GM20431 (cell line): Measurements from ENCODE around the gene RIT2.

Experiments
- in situ Hi-C: fragments of 300-500 bp; cut with MseI, MboI; formaldehyde crosslinking; loops from one replicate; pipeline ENCODE4 v1.15.0; 2020; ENCODE audit warnings: low sequenced_read_pairs; ENCODE audit not compliant: unreplicated experiment

The RIT2 gene

DNA sequence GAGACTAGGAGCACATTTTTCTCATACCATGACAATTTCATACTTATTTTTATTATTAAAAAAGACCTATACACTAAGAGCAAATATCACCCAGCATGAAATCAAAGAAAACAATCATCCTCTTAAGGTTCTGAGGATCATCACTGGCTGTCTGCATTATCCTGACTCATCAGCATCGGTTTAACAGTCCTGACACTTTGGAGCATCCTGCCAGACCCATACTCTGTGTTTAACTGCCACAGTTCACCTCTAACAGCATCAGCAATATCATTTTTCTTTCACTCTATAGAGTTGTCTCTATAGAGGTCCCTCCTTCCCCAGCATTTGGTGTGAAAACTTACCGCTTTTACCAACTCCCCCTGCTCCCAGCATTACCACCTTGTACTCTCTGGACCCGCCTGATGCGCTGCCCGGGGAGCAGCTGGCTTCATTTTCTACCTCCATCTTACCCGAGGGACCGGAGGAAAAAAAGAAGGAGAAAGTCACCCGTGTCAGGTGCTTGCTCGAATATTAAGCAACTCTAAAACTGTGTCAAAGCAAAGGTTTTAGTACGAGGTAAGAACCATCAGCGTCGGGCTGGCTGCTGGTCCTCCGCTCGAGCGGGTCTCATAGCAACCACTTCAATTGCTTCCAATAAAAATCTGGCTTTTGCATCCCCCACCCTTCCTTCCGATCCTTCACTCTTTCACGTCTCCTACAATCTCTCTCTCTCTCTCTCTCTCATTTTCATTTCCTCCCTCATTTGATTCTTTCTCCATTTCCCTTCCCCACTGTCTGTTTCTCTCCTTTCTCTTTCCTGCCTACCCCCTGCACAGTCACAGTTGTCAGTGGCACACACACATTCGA is at the start of gene RIT2:
TSS of gene RIT2 (minus strand) at position 610 of the 846 bp plus-strand sequence.
- in situ Hi-C loops, result no loop called here

DNA sequence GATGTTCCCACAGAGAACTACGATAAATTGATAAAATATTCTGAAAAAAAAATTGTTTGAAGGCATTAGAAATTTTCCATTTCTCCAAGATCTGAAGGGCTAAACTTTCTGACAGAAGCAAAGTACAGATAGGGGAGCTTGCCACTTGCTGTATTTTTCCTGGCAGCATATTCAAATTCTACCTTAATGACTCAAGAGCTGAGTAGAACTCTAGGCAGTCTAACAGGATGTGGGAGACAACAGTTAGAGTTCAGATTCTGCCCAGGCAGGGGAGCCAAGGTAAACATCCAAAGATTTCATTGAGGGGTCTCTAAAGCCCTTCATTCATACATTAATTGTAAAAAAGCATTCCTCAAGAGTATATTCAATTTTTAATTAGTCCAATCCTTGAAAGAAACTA is 46.0 kb upstream of the RIT2 start:
- in situ Hi-C loops, result no loop called here

DNA sequence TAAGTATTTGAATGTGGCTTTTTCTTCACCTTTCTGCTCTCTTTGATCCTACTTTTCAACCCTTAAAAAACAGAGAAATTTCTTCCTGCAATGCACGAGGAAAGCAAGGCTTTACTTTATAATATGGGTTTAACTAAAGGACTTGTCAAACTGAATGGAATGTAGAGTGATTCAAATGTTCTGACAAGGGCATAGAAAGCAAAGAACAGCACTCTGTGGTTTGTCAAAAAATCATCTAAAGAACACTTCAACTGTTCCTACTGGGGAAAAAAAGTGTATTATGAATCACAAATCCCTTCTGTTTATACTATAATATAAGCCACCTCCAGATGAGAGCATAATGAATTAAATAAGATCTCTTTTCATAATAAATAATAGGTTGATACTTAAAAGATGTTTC is 45.0 kb upstream of the RIT2 start:
- in situ Hi-C loops, result no loop called here

DNA sequence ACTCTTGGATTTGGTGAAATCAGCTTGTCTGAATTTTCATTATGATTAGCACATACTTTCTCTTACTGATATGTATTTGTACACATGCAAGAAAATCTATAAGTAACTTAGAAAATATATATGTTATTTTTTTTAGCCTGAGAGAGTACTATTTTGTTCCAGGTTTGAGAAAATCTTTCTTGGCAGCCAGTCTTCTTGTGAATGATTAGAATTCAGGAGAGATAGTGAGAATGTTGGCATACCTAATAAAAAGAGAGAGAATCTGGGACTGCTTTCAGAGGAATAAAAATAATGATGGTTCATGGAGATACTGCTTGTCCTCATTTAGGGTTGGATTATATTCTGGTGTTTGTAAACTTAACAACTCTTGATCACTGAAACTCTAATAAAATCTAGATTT is 44.4 kb upstream of the RIT2 start:
- in situ Hi-C loops, result no loop called here

DNA sequence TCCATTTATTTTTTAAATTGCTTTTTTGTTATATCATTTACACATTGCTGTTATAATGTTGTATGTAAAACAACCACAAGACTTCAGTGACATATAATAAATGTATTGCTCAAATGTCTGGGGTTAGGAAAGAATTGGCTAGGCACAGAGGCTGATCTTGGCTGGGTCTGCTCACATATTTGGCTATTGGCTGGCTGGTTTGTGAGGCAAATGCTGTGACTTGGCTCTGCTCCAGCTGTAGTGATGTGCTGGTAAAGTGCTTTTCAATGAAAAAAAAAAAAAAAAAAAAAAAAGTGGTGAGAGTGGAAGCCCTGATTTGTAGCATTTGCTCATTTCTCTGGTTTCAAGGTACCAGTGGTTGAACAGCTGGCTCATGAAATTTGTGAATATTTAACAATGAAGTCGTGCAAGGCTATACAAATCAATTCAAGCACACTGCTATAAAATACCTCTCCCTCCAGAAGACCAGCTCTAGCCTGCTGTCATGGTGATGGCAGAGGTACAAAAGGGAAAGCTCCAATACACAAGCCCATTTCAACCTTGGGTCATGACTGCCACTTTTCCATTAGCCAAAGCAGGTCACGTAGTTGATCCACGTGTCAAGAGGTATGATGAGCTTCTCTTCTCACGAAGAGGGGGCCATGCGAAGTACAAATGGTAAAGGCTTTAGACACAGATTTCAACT is 43.7 kb upstream of the RIT2 start:
- in situ Hi-C loops, result no loop called here

DNA sequence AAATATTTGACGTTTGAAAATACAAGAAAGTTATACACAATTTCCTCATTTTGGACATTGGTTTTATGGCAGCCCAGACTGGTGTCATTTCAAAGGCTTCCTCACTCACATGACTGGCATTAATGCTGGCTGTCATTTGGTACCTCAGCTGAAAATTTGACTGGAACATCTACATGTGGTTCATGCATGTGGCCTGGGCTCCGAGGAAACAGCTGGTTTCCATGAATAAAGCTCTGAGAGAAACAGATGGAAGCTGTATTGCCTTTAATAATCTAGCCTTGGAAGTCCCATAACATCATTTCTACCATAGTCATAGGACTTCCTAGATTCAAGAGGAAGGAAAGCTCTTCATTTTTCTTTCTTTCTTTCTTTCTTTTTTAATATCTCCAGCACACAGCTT is 42.9 kb upstream of the RIT2 start:
- in situ Hi-C loops, result no loop called here

DNA sequence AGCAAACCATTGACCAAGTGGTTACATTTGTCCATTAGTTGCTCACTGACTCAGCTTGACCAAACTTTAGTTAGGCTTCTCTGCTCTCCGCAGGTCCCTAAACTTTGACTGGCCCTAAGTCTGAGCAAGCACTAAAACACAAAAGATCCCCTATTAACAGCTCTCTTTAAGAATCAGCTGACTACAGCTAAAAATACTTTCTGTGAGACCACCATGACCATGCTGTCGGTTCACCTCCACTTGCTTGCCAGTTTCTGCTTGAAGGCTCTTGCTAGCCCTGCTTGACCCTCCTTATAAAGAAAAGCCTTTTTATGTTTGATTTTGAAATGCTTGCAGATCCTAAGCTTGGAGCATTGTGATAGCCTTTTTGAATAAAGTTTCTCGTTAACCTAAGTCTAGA is 40.4 kb upstream of the RIT2 start:
- in situ Hi-C loops, result no loop called here

DNA sequence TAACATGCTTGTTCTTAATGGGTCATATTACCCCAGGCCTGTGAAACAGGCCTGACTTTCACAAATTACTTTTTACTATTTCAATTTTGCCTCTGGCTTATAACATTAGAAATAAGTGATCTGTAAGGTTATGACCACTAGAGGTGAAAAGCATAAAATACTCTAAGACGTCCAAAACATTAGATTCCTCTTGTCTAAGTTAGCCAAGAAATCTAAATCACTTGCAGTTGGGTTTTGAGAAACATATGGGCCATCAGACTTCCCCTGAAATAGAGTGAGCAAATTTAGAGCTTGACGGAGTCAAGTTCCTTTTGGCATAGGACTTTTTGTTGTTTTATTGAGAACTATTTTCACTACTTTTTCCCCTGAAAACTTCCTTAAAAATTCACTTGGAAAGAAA is 32.7 kb upstream of the RIT2 start:
- in situ Hi-C loops, result no loop called here

DNA sequence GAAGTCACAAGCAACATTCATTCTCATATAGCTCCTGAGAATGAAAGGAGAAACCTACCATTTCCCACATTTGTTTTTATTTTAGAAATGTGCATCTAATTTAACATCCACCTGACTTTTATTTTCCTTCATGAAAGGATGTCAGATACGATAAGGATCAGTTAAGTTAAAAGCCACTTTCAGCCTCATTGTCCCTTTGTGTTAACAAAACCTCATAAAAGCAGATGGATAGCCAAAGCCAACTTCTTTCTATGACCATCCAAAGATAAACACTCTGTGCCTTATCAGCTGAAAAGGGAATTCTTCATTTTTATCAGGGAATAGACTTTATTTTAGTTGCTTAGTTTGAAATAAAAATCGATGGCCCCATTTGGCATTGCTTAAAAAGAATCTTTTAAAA is 25.7 kb upstream of the RIT2 start:
- in situ Hi-C loops, result no loop called here

DNA sequence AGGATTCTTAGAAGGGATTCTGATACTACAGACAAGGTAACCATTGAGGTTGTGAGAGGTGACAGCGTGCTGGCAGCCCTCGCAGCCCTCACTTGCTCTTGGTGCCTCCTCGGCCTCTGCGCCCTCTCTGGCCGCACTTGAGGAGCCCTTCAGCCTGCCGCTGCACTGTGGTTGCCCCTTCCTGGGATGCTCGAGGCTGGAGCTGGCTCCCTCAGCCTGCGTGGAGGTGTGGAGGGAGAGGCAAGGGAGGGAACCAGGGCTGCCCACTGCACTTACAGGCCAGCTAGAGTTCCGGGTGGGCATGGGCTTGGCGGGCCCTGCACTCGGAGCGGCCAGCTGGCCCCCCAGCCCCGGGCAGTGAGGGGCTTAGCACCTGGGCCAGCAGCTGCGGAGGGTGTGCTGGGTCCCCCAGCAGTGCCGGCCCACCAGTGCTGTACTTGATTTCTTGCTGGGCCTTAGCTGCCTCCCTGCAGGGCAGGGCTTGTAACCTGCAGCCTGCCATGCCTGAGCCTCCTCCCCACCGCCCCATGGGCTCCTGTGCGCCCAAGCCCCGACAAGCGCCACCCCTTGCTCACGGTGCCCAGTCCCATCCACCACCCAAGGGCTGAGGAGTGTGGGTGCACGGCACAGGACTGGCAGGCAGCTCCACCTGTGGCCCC is 23.9 kb upstream of the RIT2 start:
- in situ Hi-C loops, result no loop called here

DNA sequence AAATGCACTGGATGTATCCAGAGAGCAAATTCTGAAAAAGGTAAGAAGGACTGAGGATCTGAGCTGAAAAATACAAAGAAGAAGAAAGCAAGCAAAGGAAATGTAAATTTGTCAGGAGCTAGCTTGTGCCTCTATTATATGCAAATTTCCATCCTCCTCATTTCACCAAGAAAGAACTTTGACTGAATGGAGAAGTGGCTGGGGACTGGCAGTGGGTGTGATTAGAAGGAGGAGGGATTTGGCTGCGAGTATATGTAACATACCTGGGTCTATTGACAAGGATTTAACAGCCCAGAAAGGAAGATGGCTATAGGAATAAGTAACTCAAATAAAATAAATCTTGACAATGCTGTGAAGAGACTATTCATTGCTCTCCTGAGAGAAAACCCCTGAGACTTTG is 19.4 kb upstream of the RIT2 start:
- in situ Hi-C loops, result no loop called here

DNA sequence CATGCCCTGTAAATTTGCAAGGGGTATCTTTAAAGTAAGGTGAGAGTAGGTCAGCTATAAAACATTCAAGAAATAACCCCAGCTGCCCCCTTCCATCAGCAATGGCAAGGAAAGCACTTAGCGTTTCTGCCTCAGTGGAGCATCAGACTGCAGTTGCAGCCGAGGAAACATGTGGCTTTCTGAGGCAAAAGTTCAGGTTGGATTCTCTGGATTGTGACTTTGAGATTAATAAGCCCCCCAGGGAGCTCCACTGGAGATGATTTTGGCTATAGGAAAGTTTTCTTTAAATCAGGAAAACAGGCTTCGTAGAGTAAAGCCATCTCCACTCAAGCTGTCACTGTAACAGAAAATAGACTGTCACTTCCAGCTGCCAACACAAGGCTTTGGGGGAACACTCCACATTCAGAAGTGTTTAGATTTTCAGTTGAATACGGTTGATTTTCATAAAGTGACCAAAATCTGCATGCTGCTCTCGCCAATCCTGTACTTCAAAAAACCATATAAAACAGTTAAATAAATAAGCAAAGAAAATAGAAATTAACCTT is 15.3 kb upstream of the RIT2 start:
- in situ Hi-C loops, result no loop called here

DNA sequence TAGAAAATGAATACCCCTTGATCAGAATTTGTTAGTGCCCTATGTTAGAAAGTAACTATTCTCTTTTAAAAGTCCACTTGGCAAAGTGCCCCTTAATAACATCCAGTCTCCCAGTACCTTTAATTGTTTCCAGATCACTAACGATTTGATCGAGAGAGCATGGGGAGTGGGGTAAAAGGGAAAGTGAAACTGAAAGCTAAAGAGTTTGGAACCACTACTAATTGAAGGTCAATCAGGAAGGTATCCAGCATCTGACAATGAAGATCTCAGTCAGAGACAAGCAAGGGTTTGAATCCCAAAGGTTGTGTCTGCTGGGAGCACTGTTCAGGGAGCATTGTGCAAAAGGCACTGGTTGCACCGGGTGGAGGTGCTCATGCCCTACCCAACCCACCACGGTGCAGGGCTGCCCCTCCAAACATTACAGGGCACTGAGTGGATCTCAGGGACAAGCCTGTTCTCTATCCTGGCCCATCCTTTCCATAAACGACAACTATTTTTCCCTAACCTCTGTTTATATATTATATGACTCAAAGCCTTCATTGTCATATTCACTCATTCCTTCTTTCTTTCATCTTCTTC is 14.6 kb upstream of the RIT2 start:
- in situ Hi-C loops, result no loop called here

DNA sequence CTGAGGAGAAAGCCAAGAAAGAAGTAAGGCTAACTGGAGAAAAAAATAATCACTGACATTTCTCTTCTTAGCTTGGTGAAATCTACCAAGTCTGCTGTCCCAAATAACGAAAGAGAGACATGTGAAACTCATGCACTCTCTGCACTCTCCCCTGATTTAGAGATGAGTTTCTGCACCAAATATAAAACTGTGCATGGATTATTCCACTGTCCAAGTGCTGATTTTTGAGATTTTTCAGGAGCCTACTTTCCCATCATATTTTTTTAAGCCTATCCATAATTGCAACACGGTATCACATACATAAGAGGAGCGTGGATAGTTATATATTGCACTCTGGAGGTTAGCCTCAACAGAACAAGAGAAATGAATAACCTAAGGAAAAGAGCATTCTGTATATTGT is 10.0 kb upstream of the RIT2 start:
- in situ Hi-C loops, result no loop called here

DNA sequence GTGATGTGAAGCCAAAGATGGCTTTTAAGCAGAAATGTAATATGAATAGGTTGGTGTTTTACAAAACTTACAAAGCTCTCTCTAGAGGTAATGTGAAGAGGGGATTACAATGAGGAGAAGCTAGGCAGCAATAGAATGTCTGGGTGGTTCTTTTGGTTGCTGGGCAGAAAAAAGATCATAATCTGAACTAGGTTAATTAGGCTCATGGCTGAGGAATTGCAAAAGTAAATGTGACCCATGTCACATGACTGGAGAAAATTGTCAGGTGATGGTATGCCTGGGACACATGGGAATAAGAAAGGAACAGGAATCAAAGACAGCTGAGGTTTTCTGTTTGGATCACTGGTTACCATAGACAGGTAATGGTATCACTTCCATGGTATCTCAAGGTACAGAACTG is 7.5 kb upstream of the RIT2 start:
- in situ Hi-C loops, result no loop called here

DNA sequence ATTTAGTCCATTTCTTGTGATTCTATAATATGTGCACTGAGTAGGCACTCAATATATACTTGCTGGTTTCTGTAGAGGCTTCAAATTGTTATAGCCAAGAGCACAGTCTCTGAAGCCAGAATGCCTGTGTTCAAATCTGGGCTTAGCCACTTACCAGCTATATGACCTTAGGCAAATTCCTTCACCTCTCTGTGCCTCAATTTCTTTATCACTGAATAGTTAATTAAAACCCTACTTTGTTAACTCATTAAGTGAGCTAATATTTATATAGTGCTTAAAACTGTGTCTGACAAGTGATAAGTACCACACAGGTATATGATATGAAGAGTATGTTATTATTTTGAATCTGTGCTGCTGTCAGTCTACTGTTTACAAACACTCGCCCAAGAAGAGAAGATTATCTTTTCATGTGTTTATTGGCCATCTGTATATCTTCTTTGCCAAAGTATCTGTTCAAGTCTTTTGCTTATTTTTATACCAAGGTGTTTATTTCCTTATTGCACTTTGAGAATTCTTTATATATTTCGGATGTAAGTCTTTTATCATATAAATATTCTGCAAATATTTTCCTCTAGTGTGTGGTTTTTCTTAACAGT is 1.3 kb upstream of the RIT2 start:
- in situ Hi-C loops, result no loop called here

DNA sequence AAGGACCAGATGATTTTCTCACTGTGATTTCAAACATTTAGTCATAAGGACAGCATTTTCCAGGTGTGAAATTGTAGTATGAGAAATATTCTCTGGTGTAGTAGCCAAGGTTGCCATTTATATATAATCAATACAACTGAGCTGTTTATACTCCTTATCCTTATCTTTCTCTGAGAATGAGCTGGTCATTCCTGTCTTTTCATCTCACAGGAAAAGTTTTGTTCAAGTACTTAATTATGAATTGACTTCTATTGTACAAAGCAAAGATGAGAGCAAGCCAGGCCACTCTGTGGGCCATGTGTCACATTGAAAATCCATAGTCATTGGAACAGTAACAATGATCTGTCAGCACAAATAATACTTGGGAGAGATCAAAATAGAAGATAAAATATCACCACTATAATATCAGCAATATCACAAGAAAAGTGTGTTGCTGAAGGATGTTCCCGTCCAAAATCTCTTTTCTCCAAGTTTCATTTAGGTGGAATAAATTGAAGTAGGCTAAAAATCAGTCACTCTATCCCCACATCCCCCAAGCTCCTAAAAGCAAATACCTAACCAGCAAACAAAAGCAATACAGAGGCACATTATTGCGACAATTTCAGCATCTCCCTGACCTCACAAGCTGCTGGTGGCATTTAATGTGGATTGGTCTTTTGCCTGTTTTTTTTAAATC is 2.1 kb downstream of the RIT2 start:
- in situ Hi-C loops, result no loop called here

DNA sequence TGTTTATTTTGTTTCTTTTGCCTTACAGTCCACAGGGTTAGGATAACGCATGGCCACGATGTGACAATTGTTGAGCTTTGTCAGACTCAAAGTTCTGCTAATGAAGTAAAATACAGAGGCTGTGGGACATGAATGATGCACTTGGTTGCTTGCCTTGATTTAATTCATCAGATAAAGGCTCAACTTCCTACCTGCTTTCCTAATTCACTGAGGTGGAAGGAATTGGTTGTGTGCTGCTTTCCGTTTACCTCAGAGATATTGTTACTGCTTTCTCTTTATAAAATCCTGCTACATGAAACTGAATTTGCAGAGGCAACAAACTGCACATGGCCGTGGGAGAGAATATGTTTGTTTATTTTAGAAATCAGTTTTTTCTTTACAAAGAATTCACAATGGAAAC is 6.6 kb downstream of the RIT2 start:
- in situ Hi-C loops, result no loop called here

DNA sequence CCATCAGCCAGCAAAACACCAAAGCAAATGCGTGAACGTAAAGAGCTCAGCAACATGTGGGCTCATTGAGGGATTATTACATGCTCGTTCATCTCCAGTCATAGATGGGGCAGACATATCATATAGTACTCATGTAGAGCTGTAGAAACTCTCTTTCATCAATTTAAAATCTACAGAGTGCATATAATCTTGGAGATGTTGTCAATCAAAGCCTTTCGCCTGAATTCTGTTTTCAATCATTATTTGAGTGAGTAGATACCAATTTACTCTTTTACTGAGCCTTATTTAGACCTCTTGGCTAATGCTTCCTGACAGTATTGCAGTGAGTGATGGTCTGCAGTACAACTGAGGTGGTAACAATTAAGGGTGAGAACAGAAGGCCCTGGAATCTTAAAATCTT is 7.0 kb downstream of the RIT2 start:
- in situ Hi-C loops, result no loop called here

DNA sequence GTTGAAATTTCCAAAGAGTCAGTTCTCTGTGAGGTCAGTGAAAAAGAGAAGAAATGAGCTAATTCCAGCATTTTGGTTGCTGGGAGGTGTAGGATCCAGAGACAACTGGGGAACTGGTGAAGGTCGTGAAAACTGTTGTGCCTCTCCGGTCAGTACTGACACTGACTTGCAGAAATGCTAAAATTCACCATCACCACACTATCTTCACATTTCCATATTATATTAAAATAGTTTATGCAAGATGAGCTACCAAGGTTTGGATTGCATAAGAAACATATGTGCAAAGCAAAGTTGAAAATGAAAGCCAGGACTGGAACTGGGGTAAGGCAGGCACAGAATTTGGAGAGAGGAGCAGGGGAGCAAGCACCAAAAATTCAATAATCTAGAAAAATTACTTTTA is 21.8 kb downstream of the RIT2 start:
- in situ Hi-C loops, result no loop called here
